ENCODE data around the gene MLLT10.

Gene MLLT10

DNA sequence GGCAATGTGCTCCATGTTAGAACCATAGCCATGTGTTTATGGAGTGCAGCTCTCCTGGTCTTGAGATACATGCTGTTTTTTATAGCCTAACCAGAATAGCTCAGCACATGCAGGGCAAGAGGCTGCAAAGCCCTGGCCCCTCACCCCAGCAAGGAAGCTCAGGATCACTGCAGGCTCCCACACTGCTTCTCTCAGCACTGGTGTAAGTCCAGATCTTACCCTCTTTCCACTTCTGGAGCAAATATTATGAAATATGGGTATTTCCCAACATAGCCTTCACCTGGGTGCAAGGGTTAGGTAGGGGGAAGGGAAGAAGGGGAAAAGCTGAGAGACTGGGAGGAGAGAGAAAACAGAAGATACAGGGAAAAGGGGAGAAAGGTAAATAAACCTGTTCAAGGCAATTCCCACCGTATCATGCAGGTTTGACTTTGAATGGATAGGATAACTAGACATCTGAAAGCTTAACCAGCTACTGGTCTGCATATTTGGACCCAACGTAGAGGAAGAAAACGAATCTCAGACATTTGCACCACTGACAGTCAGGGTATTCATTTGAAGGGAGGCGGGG is 28.2 kb upstream of the MLLT10 start:
- TF ChIP-seq, protein P1, sequence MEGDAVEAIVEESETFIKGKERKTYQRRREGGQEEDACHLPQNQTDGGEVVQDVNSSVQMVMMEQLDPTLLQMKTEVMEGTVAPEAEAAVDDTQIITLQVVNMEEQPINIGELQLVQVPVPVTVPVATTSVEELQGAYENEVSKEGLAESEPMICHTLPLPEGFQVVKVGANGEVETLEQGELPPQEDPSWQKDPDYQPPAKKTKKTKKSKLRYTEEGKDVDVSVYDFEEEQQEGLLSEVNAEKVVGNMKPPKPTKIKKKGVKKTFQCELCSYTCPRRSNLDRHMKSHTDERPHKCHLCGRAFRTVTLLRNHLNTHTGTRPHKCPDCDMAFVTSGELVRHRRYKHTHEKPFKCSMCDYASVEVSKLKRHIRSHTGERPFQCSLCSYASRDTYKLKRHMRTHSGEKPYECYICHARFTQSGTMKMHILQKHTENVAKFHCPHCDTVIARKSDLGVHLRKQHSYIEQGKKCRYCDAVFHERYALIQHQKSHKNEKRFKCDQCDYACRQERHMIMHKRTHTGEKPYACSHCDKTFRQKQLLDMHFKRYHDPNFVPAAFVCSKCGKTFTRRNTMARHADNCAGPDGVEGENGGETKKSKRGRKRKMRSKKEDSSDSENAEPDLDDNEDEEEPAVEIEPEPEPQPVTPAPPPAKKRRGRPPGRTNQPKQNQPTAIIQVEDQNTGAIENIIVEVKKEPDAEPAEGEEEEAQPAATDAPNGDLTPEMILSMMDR (IDR thresholded peaks at IDR 0.05), result no peak

DNA sequence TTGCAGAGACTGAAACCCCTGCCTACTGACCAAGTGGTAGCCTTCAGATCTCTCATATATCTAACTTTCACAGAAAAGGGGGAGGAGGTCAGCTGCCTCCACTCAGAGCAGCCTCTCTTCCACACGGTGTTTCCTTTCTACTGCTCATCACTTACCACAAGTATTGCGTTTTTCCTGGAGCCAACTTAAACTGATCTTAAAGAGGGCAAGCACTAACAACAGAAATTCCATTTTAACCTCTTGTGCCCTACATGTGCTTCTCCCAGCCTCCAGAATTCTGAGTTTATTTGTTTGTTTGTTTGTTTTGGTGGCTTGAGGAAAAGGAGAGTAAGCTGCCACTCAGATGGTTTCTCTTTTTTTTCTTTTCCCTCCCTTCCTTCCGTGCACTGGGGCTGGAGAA is 27.7 kb upstream of the MLLT10 start:
- H3K9ac ChIP-seq, result no peak overlapping the region
- no peak overlapping the region for H2AFZ ChIP-seq
- H3K27me3 ChIP-seq (ENCODE audit: control insufficient read depth, insufficient read depth, low read length), result no peaks in the 10 kb centered on the region
- no peaks in the 10 kb centered on the region for H3K36me3 ChIP-seq (ENCODE audit: control insufficient read depth, insufficient read depth, low read length)
- no peak overlapping the region for H3K4me3 ChIP-seq (ENCODE audit: low read depth, low read length)
- TF ChIP-seq, protein P1 (IDR thresholded peaks at IDR 0.05), result no peak
- no peak overlapping the region for H3K4me2 ChIP-seq (ENCODE audit: low read length)
- H3K27ac ChIP-seq, result no peak overlapping the region
- H3K4me1 ChIP-seq, result no peaks in the 10 kb centered on the region
- no peaks in the 10 kb centered on the region for H3K79me2 ChIP-seq
- H3K9me3 ChIP-seq (ENCODE audit: control insufficient read depth, low read length), result no peaks in the 10 kb centered on the region

More for the DNA sequence above, 28.2 kb upstream of the MLLT10 start:
- H3K27ac ChIP-seq, result no peak overlapping the region
- no peaks in the 10 kb centered on the region for H3K27me3 ChIP-seq (ENCODE audit: control insufficient read depth, insufficient read depth, low read length)
- no peak overlapping the region for H2AFZ ChIP-seq
- H3K4me1 ChIP-seq, result no peaks in the 10 kb centered on the region
- H3K4me3 ChIP-seq (ENCODE audit: low read depth, low read length), result no peak overlapping the region
- no peak overlapping the region for H3K9ac ChIP-seq
- H3K9me3 ChIP-seq (ENCODE audit: control insufficient read depth, low read length), result no peaks in the 10 kb centered on the region
- H3K4me2 ChIP-seq (ENCODE audit: low read length), result no peak overlapping the region
- no peaks in the 10 kb centered on the region for H3K36me3 ChIP-seq (ENCODE audit: control insufficient read depth, insufficient read depth, low read length)
- no peaks in the 10 kb centered on the region for H3K79me2 ChIP-seq

DNA sequence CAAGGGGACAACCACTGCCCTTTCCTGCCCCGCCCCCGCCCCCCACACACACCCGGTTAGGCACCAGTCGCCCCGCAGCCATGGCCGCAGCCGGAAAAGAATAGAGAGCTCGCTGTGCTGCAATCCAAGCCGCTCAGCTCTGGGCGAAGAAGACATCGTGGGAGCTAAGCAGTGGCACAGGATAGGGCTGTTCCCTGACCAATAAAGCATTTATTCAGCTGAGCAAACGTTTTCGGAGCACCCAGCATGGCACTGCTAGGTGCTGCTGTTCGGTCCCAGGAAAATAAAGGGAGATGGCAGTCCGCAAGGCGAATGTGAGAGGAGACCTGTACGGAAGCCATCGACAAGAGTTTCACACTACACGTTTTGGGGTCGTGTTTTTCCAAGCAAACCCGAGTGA is 26.9 kb upstream of the MLLT10 start:
- H3K79me2 ChIP-seq, result no peaks in the 10 kb centered on the region
- no peak overlapping the region for H2AFZ ChIP-seq
- no peaks in the 10 kb centered on the region for H3K4me1 ChIP-seq
- H3K27ac ChIP-seq, result no peak overlapping the region
- H3K9ac ChIP-seq, result no peak overlapping the region
- no peak overlapping the region for H3K4me2 ChIP-seq (ENCODE audit: low read length)
- no peak overlapping the region for H3K4me3 ChIP-seq (ENCODE audit: low read depth, low read length)
- no peaks in the 10 kb centered on the region for H3K36me3 ChIP-seq (ENCODE audit: control insufficient read depth, insufficient read depth, low read length)
- TF ChIP-seq, protein P1 (IDR thresholded peaks at IDR 0.05), result no peak
- H3K9me3 ChIP-seq (ENCODE audit: control insufficient read depth, low read length), result no peaks in the 10 kb centered on the region
- no peaks in the 10 kb centered on the region for H3K27me3 ChIP-seq (ENCODE audit: control insufficient read depth, insufficient read depth, low read length)

DNA sequence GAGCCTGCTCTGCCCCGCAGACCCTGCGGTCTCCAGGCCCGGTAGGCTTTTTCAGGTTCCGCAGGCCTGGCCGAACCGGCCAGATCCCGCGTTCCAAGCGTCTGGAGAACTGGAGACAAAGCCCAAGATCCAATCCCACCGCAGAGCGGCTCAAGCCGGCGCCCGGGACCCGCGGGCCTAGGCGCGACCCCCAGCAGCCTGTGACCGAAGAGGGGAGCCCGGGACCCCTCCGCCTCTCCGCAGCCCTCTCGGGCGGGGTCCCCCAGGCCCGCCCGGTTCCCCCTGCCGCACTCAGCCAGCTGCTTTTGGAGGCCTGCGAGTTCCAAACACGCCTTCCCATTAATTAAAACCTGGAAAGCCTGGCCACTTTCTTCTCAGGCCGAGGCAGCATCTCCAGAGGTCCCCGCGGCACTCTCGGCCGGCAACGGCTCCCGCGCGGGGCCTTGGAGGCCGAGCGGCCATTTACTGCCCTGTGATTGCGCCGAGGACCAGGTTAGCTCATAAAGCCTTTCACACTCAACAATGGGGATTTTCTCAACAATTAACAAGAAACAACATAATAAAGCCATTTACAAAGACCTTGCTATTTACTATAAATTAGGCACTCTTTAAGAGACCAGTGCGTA is 25.2 kb upstream of the MLLT10 start:
- H3K9ac ChIP-seq, result no peak overlapping the region
- H3K27ac ChIP-seq, result no peak overlapping the region
- H3K27me3 ChIP-seq (ENCODE audit: control insufficient read depth, insufficient read depth, low read length), result no peaks in the 10 kb centered on the region
- no peaks in the 10 kb centered on the region for H3K4me1 ChIP-seq
- H3K36me3 ChIP-seq (ENCODE audit: control insufficient read depth, insufficient read depth, low read length), result no peaks in the 10 kb centered on the region
- H3K4me2 ChIP-seq (ENCODE audit: low read length), result no peak overlapping the region
- TF ChIP-seq, protein P1 (IDR thresholded peaks at IDR 0.05), result no peak
- no peak overlapping the region for H2AFZ ChIP-seq
- no peaks in the 10 kb centered on the region for H3K79me2 ChIP-seq
- H3K4me3 ChIP-seq (ENCODE audit: low read depth, low read length), result no peak overlapping the region
- no peaks in the 10 kb centered on the region for H3K9me3 ChIP-seq (ENCODE audit: control insufficient read depth, low read length)
